Smooth muscle cell of the pulmonary artery (primary cell): ENCODE data around the gene OR2AK2. TPM values are rescaled to one million over a fixed set of nuclear protein-coding genes. Genes with fewer than 3 reads are reported as not detected.

Experiments used
- total RNA-seq: library from RNA; depleted of rRNA; stranded (reverse); fragments of >200 nt; gene quantifications from 2 replicates; pipeline ENCODE4 v1.2.3, GENCODE V29; 2014

The OR2AK2 gene
- not detected in 2 replicates for total RNA-seq

DNA sequence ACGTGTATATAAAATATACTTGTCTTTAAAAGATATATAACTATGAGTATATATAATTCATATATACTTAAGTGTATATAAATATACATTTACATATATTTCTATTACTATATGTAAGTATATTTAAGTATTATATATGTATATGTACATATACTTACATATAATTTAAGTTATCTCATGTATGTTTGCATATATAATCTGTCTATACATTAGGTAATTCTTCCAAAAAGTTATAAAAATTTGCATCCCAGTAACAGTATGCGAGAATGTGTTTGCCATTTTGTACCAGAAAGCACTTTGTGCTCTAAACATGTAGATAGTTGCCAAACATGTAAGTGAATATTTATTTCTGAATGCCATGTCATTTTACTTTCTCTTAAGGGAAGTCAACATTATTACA, at the start of gene OR2AK2:
OR2AK2 (plus strand) TSS at position 301 of the 400 bp plus-strand sequence. CDS start 144 bp downstream, outside the sequence.

GRCh38 chr1:247919952-247920351, 45.1 kb upstream of the OR2AK2 start, which contains the start of gene OR2T8:
TSS of gene OR2T8 (plus strand) at chr1:247920252. CDS start at chr1:247921018, 766 bp downstream.

GRCh38 chr1:247924868-247925267, 40.2 kb upstream of the OR2AK2 start, which contains the start of gene OR2AJ1:
TSS of gene OR2AJ1 (plus strand) at chr1:247924889. CDS start at chr1:247933769, 8,880 bp downstream.

DNA sequence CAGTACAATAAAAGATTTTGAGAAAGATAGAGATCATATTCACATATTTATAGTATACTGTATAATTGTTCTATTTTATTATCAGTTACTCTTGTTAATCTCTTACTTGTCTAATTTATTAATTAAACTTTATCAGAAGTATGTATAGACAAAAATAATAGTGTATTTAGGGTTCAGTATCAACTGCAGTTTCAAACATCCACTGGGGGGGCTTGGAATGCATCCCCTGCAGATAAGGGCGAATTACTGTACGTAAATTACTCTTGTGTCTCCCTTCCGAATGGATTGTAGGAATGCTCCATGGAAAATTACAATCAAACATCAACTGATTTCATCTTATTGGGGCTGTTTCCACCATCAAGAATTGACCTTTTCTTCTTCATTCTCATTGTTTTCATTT, 16.5 kb upstream of the OR2AK2 start, which contains the start of gene OR2L8:
OR2L8 (plus strand) TSS at position 301 of the 400 bp plus-strand sequence; CDS start at position 301, 0 bp downstream.

DNA sequence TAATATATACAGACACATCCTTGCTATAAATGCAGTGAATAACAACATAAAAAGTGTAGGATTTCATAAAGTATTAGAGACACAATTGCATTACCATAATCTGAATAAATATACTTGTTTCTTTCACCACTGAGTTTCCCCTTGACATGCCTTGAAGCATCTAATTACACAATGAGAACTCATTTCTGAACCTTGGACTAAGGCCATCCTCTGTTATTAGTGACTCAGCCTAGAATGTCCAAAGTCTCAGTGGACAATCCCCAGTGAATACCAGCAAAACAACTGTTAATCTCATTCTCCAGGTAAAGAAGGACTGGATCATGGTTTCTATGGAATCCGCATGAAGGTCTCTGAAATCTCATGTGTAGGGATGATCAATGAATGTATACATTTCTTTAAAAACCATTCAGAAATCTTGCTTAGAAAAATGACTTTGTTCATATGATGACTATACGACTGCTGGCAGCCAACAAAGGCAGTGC, 48.2 kb downstream of the OR2AK2 start, which contains the start of gene OR2L5:
OR2L5 (plus strand) TSS at position 432 of the 482 bp plus-strand sequence. CDS start 8,288 bp downstream, outside the sequence.

Other genes starting within 250 kb of the OR2AK2 start
- gene OR6F1, start 248.6 kb upstream of the OR2AK2 start, total RNA-seq = not detected in 2 replicates
- not detected in 2 replicates for gene OR14K1, start 226.6 kb upstream of the OR2AK2 start, total RNA-seq
- not detected in 2 replicates for gene OR14A2, start 217.1 kb upstream of the OR2AK2 start, total RNA-seq
- not detected in 2 replicates for gene OR1C1, start 204.7 kb upstream of the OR2AK2 start, total RNA-seq
- not detected in 2 replicates for gene OR14A16, start 141.1 kb upstream of the OR2AK2 start, total RNA-seq
- gene OR11L1, start 123.3 kb upstream of the OR2AK2 start, total RNA-seq = not detected in 2 replicates
- 0.07 and 0.13 TPM in 2 replicates for gene TRIM58, start 108.0 kb upstream of the OR2AK2 start, total RNA-seq
- not detected in 2 replicates for gene OR2W3, start 69.6 kb upstream of the OR2AK2 start, total RNA-seq
- not detected in 2 replicates for gene OR2T8, start 45.0 kb upstream of the OR2AK2 start, total RNA-seq
- not detected in 2 replicates for gene OR2AJ1, start 40.3 kb upstream of the OR2AK2 start, total RNA-seq
- not detected in 2 replicates for gene OR2L8, start 16.4 kb upstream of the OR2AK2 start, total RNA-seq
- gene OR2L5, start 48.4 kb downstream of the OR2AK2 start, total RNA-seq = not detected in 2 replicates
- gene OR2L2, start 64.8 kb downstream of the OR2AK2 start, total RNA-seq = not detected in 2 replicates
- not detected in 2 replicates for gene OR2L3, start 81.6 kb downstream of the OR2AK2 start, total RNA-seq
- gene OR2L13, start 130.0 kb downstream of the OR2AK2 start, total RNA-seq = not detected in 2 replicates
- gene OR2M5, start 179.9 kb downstream of the OR2AK2 start, total RNA-seq = not detected in 2 replicates
- gene OR2M2, start 209.6 kb downstream of the OR2AK2 start, total RNA-seq = not detected in 2 replicates
- not detected in 2 replicates for gene OR2M3, start 232.0 kb downstream of the OR2AK2 start, total RNA-seq